GM23248 (cell line): ENCODE measurements around the gene ATG2B.

ENCODE experiments used
- EZH2 ChIP-seq: fragments of 200-600 bp; sonication (generic); IDR thresholded peaks from 2 replicates; pipeline ENCODE4 v1.6.1; 2018; ENCODE audit warnings: antibody characterized with exemption, mild to moderate bottlenecking; ENCODE audit not compliant: insufficient read depth, poor library complexity, severe bottlenecking
- EZH2phosphoT487 ChIP-seq: fragments of 200-600 bp; sonication (generic); IDR thresholded peaks from 2 replicates; pipeline ENCODE4 v1.6.1; 2018; ENCODE audit warnings: antibody characterized with exemption, moderate library complexity, mild to moderate bottlenecking, low read depth; ENCODE audit not compliant: insufficient read depth

DNA sequence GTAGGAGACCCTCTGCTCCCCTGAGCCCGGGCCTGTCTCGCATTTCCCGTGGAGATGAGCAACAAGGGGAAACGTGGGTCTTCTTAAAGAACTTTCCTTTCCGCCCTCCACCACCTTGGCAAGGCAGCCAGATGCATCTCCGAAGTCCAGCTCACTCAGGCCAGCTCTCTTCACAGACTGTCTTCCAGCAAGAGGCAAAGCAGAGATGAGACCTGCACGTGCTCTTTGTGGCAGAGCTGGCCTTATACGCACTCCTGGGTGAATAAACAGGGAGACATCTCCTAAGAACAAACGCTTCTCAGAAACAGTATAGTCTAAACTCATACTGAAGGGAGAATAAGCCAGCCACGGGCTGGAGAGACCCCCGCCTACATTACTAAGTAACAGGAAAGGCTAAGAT is 108.5 kb downstream of the ATG2B start:
- TF ChIP-seq EZH2 (no peak), EZH2phosphoT487 (no peak)
